ENCODE results near the gene RERG. TPM values are rescaled to one million over a fixed set of nuclear protein-coding genes. Genes with fewer than 3 reads are reported as not detected.

RERG gene
- under 0.01 and 0.12 TPM in 2 replicates for total RNA-seq

GRCh38 chr12:15220915-15221885 lies at the start of gene RERG:
RERG (minus strand) TSS chr12:15221417; CDS start chr12:15217489, 3,928 bp downstream.

Other genes with a start within 250 kb of the RERG start
- not detected in 2 replicates for gene PDE6H, start 248.4 kb downstream of the RERG start, total RNA-seq
- 2.0 and 4.2 TPM in 2 replicates for gene PTPRO, start 101.1 kb upstream of the RERG start, total RNA-seq